K562 (cell line): Measurements from ENCODE around the gene FEM1B. TPM values are rescaled to one million over a fixed set of nuclear protein-coding genes. Genes with fewer than 3 reads are reported as not detected.
A peak's percentile ranks its signal among the peaks of the same experiment; 100 is the strongest.

Experiments used
- ATF1 ChIP-seq, 2 experiments: fragments of 450-650 bp in 1 of 2; IDR thresholded peaks; 2 replicates each; pipeline ENCODE4 v1.6.1; 2016; ENCODE audit warnings: missing compliant biosample characterization in 1 of 2, missing genetic modification characterization in 1 of 2
- CC2D1A ChIP-seq: fragments of 450-650 bp; IDR thresholded peaks from 2 replicates; pipeline ENCODE4 v1.6.1; 2017; ENCODE audit warnings: mild to moderate bottlenecking
- EGR1 ChIP-seq: fragments of 450-650 bp; conservative IDR thresholded peaks from 2 replicates; pipeline ENCODE4 v1.6.1; 2017; ENCODE audit warnings: mild to moderate bottlenecking
- ELF2 ChIP-seq: fragments of 250-450 bp; sonication (Bioruptor Pico); IDR thresholded peaks from 2 replicates; pipeline ENCODE4 v1.5.0; 2021; ENCODE audit warnings: mild to moderate bottlenecking
- HDAC1 ChIP-seq, 2 experiments: fragments of 450-650 bp; IDR thresholded peaks; 2 replicates each; pipeline ENCODE4 v1.6.1; 2016 to 2017; ENCODE audit warnings: inconsistent platforms in 1 of 2, mild to moderate bottlenecking in 1 of 2, moderate library complexity in 1 of 2
- JUN ChIP-seq, 2 experiments: sonication (generic) in 1 of 2; formaldehyde crosslinking in 1 of 2; IDR thresholded peaks; 2 replicates each; pipeline versions ENCODE4 v1.6.1 to v1.8.0; 2012 to 2022; ENCODE audit warnings: borderline replicate concordance in 2 of 2, mild to moderate bottlenecking in 2 of 2, improper control_type of control experiment in 1 of 2, low read depth in 1 of 2, low read length in 1 of 2, missing genetic modification reagents in 1 of 2
- RCOR1 ChIP-seq, 2 experiments: IDR thresholded peaks; 2 replicates each; pipeline ENCODE4 v1.6.1; 2012; ENCODE audit warnings: low read depth in 2 of 2, low read length in 2 of 2, borderline replicate concordance in 1 of 2, improper control_type of control experiment in 1 of 2
- TCF7 ChIP-seq: sonication (generic); IDR thresholded peaks from 2 replicates; pipeline ENCODE4 v1.6.1; 2016; ENCODE audit warnings: antibody characterized with exemption, borderline replicate concordance
- ZBED1 ChIP-seq: IDR thresholded peaks from 2 replicates; pipeline ENCODE4 v1.6.1; 2014
- ZC3H4 ChIP-seq: sonication (generic); formaldehyde crosslinking; IDR thresholded peaks from 2 replicates; pipeline ENCODE4 v1.9.0; 2021; ENCODE audit warnings: missing genetic modification reagents, borderline replicate concordance
- ZNF644 ChIP-seq: fragments of 200-800 bp; sonication (Bioruptor generic); IDR thresholded peaks from 2 replicates; pipeline ENCODE4 v1.6.1; 2016; ENCODE audit warnings: low read depth, missing genetic modification characterization, missing compliant biosample characterization
- ZNF766 ChIP-seq: fragments of 200-800 bp; sonication (Bioruptor generic); conservative IDR thresholded peaks from 2 replicates; pipeline ENCODE4 v1.6.1; 2016; ENCODE audit warnings: missing genetic modification characterization, missing compliant biosample characterization
- ZZZ3 ChIP-seq: fragments of 450-650 bp; IDR thresholded peaks from 2 replicates; pipeline ENCODE4 v1.6.1; 2016; ENCODE audit warnings: antibody characterized with exemption, mild to moderate bottlenecking, moderate library complexity
- polyA plus RNA-seq, 8 experiments: library from polyadenylated mRNA; depleted of rRNA in 4 of 8; stranded (reverse) in 5 of 8; unstranded in 3 of 8; fragments of >200 nt; fragmentation: Nextera tagmentation in 2 of 8; fragmentation: Illumina TruSeq in 1 of 8; extraction: Ambion mirVana in 2 of 8; extraction: Trizol in 1 of 8; gene quantifications; 2 replicates each; pipeline versions ENCODE4 v1.2.1 to v1.2.3, GENCODE V29; 2011 to 2014; ENCODE audit warnings: inconsistent platforms in 1 of 8, missing spikeins in 1 of 8
- total RNA-seq, 7 experiments: library from RNA; depleted of rRNA in 6 of 7; stranded (reverse); fragments of >200 nt in 6 of 7; fragmentation: Illumina TruSeq in 2 of 7; extraction: Trizol in 2 of 7; gene quantifications; 2 replicates each; pipeline versions ENCODE4 v1.2.1 to v1.2.3, GENCODE V29; 2011 to 2021; ENCODE audit warnings: low replicate concordance in 1 of 7
- TF ChIP-seq, protein P1 (sequence below): sonication (generic); formaldehyde crosslinking; IDR thresholded peaks from 2 replicates; pipeline ENCODE4 v1.8.0; 2022; ENCODE audit warnings: mild to moderate bottlenecking, missing genetic modification reagents
- TF ChIP-seq, protein P2 (sequence below): fragments of 200-800 bp; sonication (Bioruptor generic); IDR thresholded peaks from 2 replicates; pipeline ENCODE4 v1.6.1; 2017; ENCODE audit warnings: missing genetic modification characterization, missing compliant biosample characterization

FEM1B gene
- total and polyA plus RNA-seq, 9 of the 15 experiments (the other 6 are each of a cell fraction or from before 2014, with no cell fraction given), result 5.9 to 61.6 (median 20.1) TPM

DNA sequence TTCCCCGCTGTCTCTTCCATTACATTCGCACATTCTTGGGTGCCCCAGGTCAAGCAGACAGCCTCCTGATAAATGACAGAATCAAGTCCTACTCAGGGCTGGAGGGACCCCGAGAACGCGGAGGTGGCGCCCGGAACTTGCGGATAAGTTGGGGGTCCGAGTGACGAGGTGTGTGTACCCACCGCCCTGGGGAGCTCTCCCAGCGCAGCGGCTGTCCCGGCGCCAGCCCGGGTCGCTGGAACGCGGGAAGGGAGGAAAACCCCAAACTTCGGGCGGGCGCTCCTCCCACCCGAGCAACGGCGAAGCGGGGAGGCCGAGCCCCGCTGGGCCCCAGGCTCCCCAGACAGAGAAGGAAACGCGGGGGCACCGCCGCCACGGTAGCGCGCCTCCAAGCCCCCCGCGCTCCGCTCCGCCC is 48.6 kb upstream of the FEM1B start (continued):
- 0 out of 2 replicates have a peak, but pooled peaks have one; percentile 16 for TF ChIP-seq EGR1
- no peak for TF ChIP-seq ZNF644 (tag)
- no peak for TF ChIP-seq RCOR1 (IDR thresholded peaks at IDR 0.05; ENCODE audit: borderline replicate concordance in 1 of 2, low read depth in 2 of 2, low read length in 2 of 2)
- peak; percentile 62; the same call in 1 of the 2 replicates for TF ChIP-seq ZC3H4
- TF ChIP-seq ZNF766 (CRISPR knock-in tag), result 0 out of 2 replicates have a peak, but pooled peaks have one; percentile 39
- TF ChIP-seq ZBED1, result no peak
- TF ChIP-seq, protein P1, sequence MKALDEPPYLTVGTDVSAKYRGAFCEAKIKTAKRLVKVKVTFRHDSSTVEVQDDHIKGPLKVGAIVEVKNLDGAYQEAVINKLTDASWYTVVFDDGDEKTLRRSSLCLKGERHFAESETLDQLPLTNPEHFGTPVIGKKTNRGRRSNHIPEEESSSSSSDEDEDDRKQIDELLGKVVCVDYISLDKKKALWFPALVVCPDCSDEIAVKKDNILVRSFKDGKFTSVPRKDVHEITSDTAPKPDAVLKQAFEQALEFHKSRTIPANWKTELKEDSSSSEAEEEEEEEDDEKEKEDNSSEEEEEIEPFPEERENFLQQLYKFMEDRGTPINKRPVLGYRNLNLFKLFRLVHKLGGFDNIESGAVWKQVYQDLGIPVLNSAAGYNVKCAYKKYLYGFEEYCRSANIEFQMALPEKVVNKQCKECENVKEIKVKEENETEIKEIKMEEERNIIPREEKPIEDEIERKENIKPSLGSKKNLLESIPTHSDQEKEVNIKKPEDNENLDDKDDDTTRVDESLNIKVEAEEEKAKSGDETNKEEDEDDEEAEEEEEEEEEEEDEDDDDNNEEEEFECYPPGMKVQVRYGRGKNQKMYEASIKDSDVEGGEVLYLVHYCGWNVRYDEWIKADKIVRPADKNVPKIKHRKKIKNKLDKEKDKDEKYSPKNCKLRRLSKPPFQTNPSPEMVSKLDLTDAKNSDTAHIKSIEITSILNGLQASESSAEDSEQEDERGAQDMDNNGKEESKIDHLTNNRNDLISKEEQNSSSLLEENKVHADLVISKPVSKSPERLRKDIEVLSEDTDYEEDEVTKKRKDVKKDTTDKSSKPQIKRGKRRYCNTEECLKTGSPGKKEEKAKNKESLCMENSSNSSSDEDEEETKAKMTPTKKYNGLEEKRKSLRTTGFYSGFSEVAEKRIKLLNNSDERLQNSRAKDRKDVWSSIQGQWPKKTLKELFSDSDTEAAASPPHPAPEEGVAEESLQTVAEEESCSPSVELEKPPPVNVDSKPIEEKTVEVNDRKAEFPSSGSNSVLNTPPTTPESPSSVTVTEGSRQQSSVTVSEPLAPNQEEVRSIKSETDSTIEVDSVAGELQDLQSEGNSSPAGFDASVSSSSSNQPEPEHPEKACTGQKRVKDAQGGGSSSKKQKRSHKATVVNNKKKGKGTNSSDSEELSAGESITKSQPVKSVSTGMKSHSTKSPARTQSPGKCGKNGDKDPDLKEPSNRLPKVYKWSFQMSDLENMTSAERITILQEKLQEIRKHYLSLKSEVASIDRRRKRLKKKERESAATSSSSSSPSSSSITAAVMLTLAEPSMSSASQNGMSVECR (CRISPR knock-in tag), result peak; percentile 8; the same call in 1 of the 2 replicates
- TF ChIP-seq ZZZ3, result no peak
- TF ChIP-seq HDAC1 (IDR thresholded peaks at IDR 0.05), result peak in 1 of 2 experiments; percentile 47; a peak in 1 of 4 replicates
- TF ChIP-seq JUN (IDR thresholded peaks at IDR 0.05; ENCODE audit: borderline replicate concordance, low read depth, low read length), result no peak
- TF ChIP-seq JUN (CRISPR knock-in tag; IDR thresholded peaks at IDR 0.05; ENCODE audit: borderline replicate concordance), result peak; percentile 44; the same call in 1 of the 2 replicates
- TF ChIP-seq TCF7, result no peak
- 0 out of 2 replicates have a peak, but pooled peaks have one; percentile 32 for TF ChIP-seq ELF2 (CRISPR knock-in tag)
- TF ChIP-seq CC2D1A, result no peak
- TF ChIP-seq, protein P2, sequence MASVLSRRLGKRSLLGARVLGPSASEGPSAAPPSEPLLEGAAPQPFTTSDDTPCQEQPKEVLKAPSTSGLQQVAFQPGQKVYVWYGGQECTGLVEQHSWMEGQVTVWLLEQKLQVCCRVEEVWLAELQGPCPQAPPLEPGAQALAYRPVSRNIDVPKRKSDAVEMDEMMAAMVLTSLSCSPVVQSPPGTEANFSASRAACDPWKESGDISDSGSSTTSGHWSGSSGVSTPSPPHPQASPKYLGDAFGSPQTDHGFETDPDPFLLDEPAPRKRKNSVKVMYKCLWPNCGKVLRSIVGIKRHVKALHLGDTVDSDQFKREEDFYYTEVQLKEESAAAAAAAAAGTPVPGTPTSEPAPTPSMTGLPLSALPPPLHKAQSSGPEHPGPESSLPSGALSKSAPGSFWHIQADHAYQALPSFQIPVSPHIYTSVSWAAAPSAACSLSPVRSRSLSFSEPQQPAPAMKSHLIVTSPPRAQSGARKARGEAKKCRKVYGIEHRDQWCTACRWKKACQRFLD, result peak; percentile 24; the same call in 1 of the 2 replicates
- TF ChIP-seq ATF1 (CRISPR knock-in tag; IDR thresholded peaks at IDR 0.05), result no peak
- no peak for TF ChIP-seq ATF1 (tag; IDR thresholded peaks at IDR 0.05)
